Measurements from ENCODE around the gene RTP5. TPM values are rescaled to one million over a fixed set of nuclear protein-coding genes. Genes with fewer than 3 reads are reported as not detected.

RTP5 gene
- total RNA-seq, 1 donor from 2014 or later = not detected

GRCh38 chr2:241895712-241896641 lies 26.4 kb downstream of the RTP5 start:
- H3K4me1 ChIP-seq = peaks cover 20% of the 10 kb centered on the region
- H3K27me3 ChIP-seq (ENCODE audit: low read depth) = peaks cover 10% of the 10 kb centered on the region
- intact Hi-C loops (cut with micrococcal nuclease) = no loop called here
- H3K9me3 ChIP-seq (replicated peaks) = no peaks in the 10 kb centered on the region
- H3K4me3 ChIP-seq = no peak overlapping the region
- H3K36me3 ChIP-seq = no peaks in the 10 kb centered on the region
- no peak for TF ChIP-seq CTCF (IDR thresholded peaks at IDR 0.05; ENCODE audit: borderline replicate concordance)
- no peak for DNase-seq
- H3K27ac ChIP-seq (replicated peaks) = peak overlapping the region; percentile 55

GRCh38 chr2:241896746-241897201 lies 27.2 kb downstream of the RTP5 start:
- Histone ChIP-seq H3K4me3 (no peak overlapping the region), H3K27me3 (ENCODE audit: low read depth) (peaks cover 18% of the 10 kb centered on the region), H3K4me1 (peaks cover 20% of the 10 kb centered on the region), H3K27ac (replicated peaks) (no peak overlapping the region), H3K9me3 (replicated peaks) (no peaks in the 10 kb centered on the region), H3K36me3 (no peaks in the 10 kb centered on the region)
- no peak for TF ChIP-seq CTCF (IDR thresholded peaks at IDR 0.05; ENCODE audit: borderline replicate concordance)
- intact Hi-C loops (cut with micrococcal nuclease) = no loop called here
- no peak for DNase-seq

- Histone ChIP-seq H3K27ac (replicated peaks) (no peak overlapping the region), H3K36me3 (no peaks in the 10 kb centered on the region), H3K27me3 (ENCODE audit: low read depth) (peaks cover 19% of the 10 kb centered on the region), H3K4me1 (peaks cover 20% of the 10 kb centered on the region), H3K9me3 (replicated peaks) (no peaks in the 10 kb centered on the region), H3K4me3 (no peak overlapping the region)
- TF ChIP-seq CTCF (IDR thresholded peaks at IDR 0.05; ENCODE audit: borderline replicate concordance) = no peak
- intact Hi-C loops (cut with micrococcal nuclease) = no loop called here
- no peak for DNase-seq
Measured at GRCh38 chr2:241897231-241897916, 27.8 kb downstream of the RTP5 start.

GRCh38 chr2:241898463-241899270 lies 29.1 kb downstream of the RTP5 start:
- no peaks in the 10 kb centered on the region for H3K9me3 ChIP-seq (replicated peaks)
- no peak for TF ChIP-seq CTCF (IDR thresholded peaks at IDR 0.05; ENCODE audit: borderline replicate concordance)
- peaks cover 20% of the 10 kb centered on the region for H3K4me1 ChIP-seq
- H3K27ac ChIP-seq (replicated peaks) = peak overlapping the region; percentile 22
- no peak for DNase-seq
- H3K4me3 ChIP-seq = no peak overlapping the region
- intact Hi-C loops (cut with micrococcal nuclease) = no loop called here
- H3K27me3 ChIP-seq (ENCODE audit: low read depth) = peaks cover 32% of the 10 kb centered on the region
- H3K36me3 ChIP-seq = no peaks in the 10 kb centered on the region
